GM04504 (cell line): ENCODE measurements around the gene RGL1.
A peak's percentile ranks its signal among the peaks of the same experiment; 100 is the strongest.

Experiments used
- DNase-seq: peaks from one replicate; pipeline ENCODE4 v3.0.0-alpha.2; 2012; ENCODE audit warnings: low read depth

RGL1 gene

DNA sequence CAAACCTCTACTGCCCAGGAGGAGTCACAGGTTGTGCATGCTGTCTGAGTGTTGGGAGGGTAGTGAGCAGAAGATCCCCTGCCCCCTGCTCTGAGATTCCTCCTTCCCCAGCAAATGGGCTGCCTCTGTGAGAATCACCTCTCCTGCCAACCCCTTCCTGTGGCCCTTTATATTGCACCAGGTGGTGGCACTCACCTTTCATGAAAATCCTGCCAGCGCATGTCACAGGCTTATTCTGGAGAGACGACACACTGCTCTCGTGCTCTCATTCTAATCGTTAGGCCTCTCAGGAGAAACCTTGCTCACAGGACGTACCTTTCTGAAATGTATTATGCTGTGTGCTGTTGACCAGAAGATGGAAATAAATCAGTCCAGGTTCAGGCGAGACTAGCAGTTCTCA lies 113.7 kb downstream of the RGL1 start:
- DNase-seq = no peak

DNA sequence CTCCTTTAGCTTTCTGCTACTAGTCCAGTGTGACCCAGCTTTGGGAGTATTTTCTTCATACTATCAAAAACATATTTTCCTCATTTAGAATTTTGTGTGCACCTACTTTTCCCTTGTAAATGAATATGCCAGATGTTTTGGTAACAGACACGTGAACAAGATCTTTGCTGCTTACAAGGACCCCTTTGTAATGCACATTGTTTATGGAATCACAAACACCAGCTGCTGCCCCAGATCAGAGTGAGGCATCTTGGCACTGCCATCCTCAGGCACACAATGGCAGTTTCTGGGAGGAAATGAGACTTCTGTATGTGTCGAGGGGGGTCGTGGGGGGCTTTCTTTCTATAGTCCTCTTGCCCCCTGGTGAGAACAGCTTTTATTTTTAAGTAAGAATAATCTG lies 115.7 kb downstream of the RGL1 start:
- DNase-seq = no peak

DNA sequence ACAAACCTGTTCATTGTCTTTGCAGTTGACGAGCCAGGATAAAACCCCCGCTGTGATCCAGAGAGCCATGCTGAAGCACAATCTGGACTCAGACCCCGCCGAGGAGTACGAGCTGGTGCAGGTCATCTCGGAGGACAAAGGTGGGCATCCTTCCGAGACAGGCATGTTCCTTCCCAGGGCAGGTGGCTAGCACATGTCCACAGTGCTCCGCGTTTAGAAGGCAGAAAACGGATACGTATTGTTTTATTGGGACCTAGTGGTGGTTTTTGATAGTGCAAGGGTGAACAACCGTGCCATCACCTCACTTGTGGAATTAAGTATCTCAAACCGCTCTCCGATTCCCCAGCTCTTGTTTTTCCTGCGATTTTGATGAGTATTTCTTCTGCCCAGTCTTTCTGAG lies 117.3 kb downstream of the RGL1 start:
- DNase-seq = no peak

DNA sequence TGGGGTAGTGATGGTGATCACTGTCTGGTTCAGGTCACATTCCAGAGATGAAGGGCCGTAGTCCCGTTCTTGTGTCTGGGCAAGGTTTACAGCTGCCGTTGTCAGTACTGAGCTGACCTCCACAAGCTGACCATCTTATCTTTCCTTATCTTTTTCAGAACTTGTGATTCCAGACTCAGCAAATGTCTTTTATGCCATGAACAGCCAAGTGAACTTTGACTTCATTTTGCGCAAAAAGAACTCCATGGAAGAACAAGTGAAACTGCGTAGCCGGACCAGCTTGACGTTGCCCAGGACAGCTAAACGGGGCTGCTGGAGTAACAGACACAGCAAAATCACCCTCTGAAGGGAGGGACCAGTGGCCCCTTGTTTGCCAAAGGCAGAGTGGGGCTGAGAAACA lies 121.0 kb downstream of the RGL1 start:
- no peak for DNase-seq

DNA sequence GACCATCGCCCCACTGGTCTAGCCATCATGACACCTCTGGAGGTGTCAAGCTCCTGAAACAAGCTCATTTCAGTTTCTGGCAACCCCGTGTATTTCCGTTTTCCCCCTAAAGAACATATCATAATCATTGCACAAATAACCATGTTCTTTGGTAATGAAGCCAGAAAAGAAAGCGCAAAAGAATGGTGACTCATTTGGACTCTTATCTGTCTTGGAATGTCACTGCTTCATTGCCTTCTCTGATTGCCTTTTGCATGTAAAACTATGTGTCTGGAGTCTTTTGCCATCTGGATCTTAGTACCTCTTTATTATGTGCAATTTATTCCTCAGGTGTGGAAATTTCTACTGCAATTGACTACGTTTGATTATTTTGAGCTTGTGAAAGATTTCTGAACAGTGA lies 122.1 kb downstream of the RGL1 start:
- DNase-seq = no peak

DNA sequence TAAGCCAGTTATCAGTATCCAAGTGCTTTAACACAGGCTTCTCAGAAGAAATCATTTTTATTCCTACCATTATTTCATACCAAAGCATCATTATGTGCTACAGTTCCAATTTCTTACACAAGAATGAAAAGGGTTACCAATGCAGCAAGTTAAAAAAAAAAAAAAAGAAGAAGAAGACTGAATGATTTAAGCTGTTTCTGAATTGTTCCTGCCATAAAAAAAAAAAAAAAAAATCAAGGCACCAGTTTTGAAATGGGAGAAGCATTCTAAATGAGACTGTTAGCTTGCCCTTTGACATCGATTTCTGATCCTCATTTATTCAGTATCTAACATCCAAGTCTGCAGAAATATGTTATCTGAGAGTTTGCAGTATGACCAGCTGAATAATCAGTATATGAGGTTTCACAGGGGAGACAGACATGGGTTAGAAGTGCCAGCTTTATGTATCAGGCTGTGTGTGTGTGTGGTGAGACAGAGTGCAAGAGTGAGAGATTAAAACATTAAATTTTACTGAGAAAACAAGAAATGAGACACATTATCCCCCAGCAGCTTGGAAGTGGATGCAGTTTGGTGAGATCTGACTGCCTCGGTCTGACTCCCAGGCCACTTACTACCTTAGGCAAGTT lies 126.8 kb downstream of the RGL1 start:
- no peak for DNase-seq

DNA sequence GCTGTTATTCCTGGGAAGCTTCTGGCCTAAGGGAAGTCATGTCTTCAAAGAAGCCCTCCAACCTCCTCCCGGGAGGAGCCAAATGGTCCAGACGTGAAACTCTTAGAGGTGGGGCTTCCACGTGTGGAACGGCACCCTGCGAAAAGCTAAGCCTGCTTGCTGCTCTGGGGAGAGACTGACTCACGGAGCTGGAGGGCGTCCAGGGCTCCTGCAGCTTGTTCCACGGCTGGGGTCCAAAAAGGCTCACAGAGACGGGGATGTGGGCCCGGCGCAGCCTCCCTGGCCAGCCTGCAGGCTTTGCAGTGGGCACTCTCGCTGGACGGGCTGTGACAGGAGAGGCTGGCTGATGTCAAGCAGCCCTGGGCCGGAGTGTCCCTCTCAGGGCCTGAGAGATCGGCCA lies 127.5 kb downstream of the RGL1 start:
- peak; percentile 46 for DNase-seq

DNA sequence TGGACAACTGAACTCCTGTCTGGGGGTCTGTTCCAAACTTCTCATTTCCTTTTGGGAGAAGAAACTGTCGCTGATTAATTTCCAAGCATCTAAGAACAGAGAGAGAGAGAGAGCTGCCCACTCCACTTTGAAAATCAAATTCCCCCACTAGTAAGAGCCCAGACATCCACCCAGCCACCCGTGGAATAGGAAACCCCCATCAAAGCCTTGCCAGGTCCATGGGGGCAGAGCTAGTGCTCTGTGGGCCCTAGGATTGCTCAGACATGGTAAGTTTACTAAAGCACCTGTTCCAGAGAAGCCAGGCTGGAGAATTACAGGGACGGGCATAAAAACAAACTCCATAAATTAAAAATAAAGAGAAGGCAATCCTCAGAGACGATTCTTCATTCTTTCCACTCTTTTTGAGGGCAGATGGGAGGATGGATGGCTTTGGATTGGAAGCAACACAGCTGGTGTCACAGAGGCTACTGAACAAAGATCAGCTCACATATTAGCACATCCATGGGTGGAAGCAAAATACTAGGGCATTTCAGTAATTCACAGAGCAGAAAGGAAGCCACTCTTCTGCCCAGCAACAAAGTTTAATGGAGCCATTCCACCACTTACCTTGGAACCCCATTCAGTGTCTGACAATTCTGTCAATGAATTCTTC lies 128.7 kb downstream of the RGL1 start:
- no peak for DNase-seq

DNA sequence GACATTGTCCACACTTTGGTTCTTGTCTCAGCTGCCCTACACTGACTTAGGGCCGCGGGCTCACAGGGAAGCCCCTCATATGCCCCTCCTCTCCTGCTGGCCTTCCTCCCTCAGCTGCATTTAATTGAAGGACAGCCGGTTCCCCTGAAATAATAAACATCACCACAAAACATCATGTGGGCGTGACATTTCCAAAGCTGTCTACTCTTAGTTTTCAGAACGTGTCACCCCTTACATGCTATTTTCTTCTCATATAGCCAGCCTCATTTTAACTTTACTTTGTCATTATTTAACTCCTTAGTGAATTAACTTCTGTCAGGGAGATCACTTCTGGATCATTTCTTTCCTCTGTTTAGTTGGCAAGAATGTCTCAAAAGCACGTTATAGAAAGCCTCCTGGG lies 129.4 kb downstream of the RGL1 start:
- no peak for DNase-seq

DNA sequence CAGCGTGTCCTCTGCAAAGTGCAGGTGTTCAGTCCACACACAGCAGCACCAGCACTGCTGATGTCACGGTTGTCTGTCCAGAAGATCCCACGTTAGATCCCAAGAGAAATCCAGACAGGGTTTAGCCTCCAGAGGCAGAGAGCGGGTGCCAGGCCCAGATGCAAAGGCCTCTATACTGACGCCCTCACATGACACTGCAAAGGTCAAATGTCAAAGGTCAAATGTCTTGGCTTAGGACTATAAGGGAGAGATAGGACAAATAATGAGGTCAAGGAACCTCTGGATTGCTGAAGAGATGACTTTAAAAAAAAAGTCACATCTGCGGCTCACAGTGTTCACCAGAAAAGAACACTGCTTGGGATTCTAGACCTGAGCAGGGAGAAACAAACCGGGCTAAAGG lies 131.1 kb downstream of the RGL1 start:
- no peak for DNase-seq

DNA sequence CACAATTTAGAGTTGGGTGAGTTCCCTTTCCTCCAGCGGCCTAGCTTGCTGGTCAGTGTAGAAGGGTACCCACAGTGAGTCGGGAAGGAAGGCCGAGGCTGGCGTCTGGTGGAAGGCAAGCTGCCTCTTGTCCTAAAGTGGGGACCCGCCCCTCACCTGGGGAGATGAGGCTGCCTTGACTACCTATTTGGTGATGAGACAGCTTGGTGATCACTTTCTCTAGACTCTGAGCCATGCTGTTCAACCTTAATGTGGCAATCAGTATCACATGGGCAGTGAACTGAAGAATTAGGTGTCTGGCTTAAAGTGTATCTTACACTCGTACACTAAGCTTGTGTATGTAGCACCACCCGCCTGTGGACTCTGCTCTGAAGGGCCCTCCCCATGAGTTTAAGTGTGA lies 131.9 kb downstream of the RGL1 start:
- DNase-seq = no peak

DNA sequence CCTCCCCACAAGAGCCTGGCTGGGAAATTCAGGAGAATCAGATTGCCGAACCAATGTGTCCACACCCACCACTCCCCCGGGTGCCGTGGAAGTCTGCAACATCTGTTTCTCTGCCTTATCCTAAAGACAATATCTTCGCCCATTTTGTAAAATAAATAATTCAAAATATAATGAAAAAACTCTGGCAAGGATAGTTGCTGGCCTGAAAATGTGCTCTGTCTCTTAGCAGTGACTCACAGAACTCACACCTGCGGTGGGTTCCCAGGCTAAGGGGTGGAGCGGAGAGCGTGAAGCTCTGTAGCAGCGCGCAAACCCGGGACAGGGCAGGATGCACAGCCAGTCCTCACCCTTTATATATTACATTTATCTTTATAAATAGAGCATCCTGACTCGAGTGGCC lies 132.7 kb downstream of the RGL1 start:
- no peak for DNase-seq

DNA sequence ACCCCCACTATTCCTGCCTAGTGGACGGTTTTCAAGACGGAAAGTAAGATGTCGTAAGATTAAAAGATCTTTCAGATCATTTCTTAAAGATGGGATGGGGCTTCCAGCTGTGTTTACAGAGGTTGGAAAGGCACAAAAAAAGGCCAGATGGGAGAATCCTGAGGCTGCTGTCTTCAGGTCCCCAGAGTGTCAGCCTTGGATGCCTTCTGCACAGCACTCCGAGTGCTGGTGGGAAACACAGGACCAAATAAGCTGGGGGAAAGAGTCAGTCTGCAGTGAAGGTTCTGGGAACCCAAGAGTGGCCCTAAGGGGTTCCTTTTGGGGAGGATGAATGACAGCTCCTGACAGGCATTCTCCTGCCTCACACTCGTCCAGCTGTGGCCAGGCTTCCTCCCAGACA lies 136.1 kb downstream of the RGL1 start:
- no peak for DNase-seq

DNA sequence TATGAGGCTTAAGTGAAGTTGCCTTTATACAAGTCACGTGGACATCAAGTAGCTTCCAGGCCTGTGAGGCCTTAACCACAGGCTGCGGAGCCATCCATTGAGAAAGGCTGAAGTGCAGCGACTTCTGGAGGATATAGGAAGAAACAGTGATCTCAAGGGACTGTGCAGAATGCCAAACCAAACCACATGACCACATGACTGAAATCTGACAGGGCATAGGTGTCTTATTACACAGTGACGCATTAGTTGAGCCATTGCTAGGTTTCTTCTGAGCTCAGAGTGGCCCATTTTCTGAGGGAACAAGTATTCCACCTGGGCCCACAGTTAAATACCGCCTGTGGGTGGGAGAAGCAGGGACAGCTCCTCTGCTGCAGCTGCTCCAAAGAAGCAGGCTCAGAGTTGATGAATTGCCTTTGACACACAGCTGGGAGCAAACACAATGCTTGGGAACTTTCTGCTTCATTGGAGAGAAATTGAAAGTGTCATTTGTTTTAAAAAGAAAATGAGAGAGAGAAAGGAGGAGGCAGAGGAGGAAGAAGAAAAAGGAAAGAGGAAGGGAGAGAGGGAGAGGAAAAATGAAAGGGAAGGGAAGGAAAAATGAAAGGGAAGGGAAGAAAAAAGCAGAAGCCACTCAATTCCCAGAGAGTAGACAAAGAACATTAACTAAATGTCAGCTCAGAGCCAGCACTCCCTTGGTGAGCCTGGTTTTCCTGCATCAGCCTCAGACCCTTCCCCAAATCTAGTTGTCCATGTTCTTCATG lies 138.2 kb downstream of the RGL1 start:
- DNase-seq = peak; percentile 60

DNA sequence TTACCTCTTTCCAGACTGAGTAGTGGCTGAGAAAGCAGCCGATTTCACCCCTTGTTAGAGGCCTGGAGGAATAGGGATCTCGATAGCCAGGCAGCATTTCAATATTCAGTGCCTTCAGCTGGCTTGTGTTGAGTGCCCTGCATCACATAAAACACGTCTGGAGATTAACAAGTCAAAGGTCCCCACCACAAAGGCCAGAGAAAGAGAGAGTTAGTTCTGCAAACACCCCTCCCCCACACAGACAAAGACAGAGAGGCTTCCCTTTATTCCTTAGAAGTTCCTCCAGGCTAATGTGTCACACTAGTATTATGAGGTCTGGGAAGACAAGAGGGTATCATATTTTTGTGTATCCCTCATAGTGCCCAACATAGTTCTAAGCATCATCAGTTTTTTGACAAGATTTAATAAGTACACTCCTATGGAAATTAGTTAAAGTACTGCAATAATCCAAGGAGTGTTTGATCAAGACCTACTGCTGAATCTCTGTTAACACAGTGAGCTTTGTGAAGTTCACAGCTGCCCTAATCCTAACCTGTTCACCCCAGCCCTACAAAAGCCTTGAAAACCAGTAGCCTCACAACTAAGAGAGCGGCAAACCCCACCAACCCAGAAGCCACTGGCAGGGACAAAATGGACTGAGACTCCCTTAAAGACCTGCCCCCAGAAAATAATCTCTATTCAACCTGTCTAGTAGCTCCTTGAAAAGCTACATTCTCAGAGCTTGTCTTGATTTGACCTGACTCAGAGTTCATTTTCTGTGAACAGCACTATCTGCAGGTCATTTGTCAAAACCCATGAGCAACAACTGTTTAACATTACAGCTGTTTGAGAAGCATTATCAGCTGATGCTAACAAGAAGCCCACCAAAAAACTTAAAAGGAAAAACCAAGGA lies 140.8 kb downstream of the RGL1 start:
- DNase-seq = no peak

DNA sequence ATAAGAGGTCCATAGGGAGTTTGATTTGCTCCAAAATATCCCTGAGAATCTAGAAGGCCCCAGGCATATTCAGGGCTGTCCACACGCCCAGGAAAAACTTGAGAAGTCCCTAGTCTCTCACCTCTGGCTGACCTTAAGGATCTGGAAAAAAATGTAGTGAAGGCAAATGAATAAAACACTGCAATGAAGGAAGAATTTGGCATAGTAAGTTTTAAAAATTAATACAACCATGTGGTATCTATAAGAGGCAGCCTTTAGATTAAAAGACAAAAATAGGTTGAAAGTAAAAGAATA lies 141.3 kb downstream of the RGL1 start:
- no peak for DNase-seq

DNA sequence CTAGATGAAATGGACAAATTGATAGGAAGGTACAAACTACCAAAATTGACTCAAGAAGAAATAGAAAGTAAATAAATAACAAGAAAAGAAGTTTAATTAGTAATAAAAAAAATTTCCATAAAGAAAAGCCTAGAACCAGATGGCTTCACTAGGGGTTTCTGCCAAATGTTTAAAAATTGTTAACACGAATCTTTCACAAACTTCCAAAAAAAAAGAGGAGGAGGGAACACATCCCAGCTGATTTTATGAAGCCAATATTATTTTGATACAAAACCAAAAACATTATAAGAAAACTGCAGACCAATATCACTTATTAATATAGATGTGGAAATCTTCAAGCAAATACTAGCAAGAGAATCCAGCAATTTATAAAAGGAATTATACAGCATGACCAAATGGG lies 143.1 kb downstream of the RGL1 start:
- no peak for DNase-seq

DNA sequence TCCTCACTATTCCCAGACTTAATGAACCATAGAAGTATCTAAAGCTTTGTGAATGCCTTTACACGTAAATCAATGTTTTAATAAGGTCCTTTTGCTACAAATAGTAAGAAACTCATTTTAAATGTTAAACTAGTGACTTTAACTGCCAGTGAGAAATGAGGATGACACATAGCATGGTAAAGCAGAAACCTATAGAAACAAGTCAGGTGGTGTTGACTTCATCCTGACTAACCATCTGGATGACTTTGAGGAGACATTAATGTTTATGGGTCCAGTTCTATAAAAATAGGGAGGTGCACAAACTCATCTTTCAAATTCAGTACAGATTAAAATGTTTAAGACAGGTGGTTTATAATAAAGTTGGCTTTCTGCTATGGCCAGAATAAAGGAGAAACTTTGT lies 147.2 kb downstream of the RGL1 start:
- no peak for DNase-seq

DNA sequence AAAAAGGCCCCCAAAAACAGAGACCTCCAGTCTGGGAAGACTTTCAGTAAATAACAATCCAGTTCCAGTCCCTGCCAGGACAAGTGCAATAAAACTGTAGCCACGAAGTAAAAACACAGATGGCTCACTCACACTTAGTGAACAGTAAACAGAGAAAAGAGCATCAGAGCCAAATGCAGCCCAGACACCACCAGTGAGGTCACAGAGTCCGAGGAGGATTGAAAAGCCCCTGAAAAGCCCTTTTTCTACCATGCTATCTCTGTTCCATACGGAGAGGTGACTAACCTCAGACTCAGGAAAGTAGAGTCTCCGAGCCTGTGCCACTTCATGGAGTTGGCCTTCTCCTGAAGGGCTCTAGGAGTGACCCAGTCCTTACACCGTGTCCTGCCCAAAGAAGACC lies 148.1 kb downstream of the RGL1 start:
- DNase-seq = no peak

DNA sequence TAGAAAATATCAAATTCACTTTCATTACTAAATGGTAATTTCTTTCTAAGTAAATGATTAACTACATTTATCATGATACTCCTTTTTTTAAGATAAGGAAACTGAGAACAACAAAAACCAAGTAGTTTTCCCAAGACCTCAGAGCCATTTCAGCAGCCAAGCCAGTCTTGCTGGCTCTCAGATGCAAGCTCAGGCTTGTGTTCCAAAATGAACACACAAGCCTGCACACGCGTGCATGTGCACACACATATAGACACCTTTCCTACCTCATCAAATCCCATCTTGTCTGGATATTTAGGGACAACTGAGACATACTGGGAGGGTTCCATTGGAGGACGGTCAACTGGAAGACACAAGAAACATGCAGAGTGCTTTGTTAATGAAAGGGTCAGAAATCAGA lies 149.6 kb downstream of the RGL1 start:
- DNase-seq = no peak

DNA sequence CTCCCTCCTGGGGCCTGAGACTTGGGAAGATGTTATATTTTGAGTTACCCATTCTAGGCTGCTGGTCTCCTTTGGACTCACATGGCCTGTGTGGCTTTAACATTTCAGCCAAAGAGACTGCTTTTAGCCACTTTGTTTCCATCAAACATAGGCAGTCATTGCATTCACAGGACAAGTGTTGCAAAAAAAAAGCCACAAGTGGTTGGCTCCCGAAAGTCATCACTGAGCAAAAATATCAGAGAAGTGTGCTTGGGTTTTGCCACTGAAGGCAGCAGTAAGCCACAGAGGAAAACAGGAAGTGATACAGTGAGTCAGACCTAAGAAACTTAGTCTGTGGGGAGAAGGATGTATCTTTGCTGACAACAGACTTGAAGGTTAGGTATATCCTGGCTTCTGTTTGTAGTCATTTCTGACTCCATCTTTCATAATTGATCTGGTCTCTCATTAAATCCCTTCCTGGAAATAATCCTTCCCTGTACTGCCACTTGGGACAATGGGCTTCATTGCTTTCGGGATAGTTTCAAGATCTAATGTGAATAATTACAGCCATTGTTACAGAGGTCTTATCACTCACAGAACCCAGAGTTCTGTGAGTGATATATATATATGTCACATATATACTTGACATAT lies 151.8 kb downstream of the RGL1 start:
- peak; percentile 66 for DNase-seq

DNA sequence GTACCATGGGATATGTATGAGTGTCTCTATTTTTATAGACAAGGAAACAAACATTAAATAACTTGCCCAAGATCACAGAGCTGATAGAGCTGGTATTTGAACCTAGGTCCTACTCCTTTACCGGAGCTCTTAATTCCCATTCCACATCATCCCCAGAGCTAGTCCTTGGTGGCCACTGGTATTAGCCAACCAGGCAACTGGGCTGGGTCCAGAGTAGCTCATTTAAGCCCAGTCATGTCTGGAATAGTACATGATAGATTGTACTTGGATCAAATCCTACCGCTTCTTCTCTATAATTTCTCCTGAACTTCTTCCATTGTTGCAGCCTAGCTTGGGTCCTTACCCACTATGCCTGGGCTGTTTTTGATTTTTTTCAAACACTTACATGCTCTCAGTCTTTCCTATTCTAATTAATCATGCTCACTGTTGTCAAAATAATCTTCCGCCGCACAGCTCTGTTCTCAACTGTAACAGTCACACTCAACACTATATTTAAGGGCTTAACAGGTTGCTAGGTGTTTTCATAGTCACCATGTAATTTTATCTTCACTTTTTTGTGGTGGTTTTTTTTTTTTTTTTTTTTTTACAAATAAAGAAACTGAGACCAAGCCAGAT lies 152.4 kb downstream of the RGL1 start:
- DNase-seq = no peak
